Aortic smooth muscle cell (primary cell): ENCODE data around the gene OR8G1. TPM values are rescaled to one million over a fixed set of nuclear protein-coding genes. Genes with fewer than 3 reads are reported as not detected.

ENCODE experiments used
- total RNA-seq: library from RNA; depleted of rRNA; stranded (reverse); fragments of >200 nt; gene quantifications from 2 replicates; pipeline ENCODE4 v1.2.3, GENCODE V29; 2014

The OR8G1 gene
- total RNA-seq, result not detected in 2 replicates

GRCh38 chr11:124240621-124241397, at the start of gene OR8G1:
OR8G1 (plus strand) TSS chr11:124241095; CDS start chr11:124249676, 8,581 bp downstream.

DNA sequence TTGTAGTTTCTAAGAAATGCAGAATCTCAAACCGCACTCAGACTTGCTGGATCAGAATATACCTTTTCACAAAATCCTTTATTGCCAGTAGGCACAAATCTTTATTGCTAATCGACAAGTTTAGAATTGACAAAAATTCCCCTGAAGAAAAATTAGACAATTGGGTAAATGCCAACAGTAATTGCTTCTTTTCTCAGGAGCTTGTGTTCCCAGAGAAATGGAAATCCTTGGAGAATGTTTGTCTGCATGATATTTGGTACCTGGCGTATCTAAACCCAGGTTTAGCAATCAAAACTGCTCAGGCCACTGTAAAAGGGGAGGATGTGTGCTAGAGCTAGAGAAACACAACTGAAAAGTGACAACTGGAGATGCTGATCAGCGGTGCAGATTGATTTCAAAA, 15.2 kb downstream of the OR8G1 start, which contains the start of gene OR8G5:
Gene OR8G5 (plus strand): TSS at position 301 of the 400 bp plus-strand sequence. CDS start 8,556 bp downstream, outside the sequence.

Other genes with a start within 250 kb of the OR8G1 start
- not detected in 2 replicates for gene OR10G6, start 245.9 kb upstream of the OR8G1 start, total RNA-seq
- not detected in 2 replicates for gene OR10G4, start 228.1 kb upstream of the OR8G1 start, total RNA-seq
- gene OR10G9, start 218.1 kb upstream of the OR8G1 start, total RNA-seq, result not detected in 2 replicates
- gene OR10G8, start 214.3 kb upstream of the OR8G1 start, total RNA-seq, result not detected in 2 replicates
- not detected in 2 replicates for gene OR10G7, start 199.8 kb upstream of the OR8G1 start, total RNA-seq
- 29.7 and 64.4 TPM in 2 replicates for gene VWA5A, start 125.6 kb upstream of the OR8G1 start, total RNA-seq
- not detected in 2 replicates for gene OR10D3, start 57.8 kb upstream of the OR8G1 start, total RNA-seq
- not detected in 2 replicates for gene OR8G5, start 15.3 kb downstream of the OR8G1 start, total RNA-seq
- not detected in 2 replicates for gene OR8D1, start 72.9 kb downstream of the OR8G1 start, total RNA-seq
- not detected in 2 replicates for gene OR8D2, start 79.1 kb downstream of the OR8G1 start, total RNA-seq
- gene OR8B2, start 143.4 kb downstream of the OR8G1 start, total RNA-seq, result not detected in 2 replicates
- gene OR8B3, start 157.9 kb downstream of the OR8G1 start, total RNA-seq, result not detected in 2 replicates
- not detected in 2 replicates for gene OR8B4, start 183.8 kb downstream of the OR8G1 start, total RNA-seq
- gene OR8B8, start 204.6 kb downstream of the OR8G1 start, total RNA-seq, result not detected in 2 replicates